ENCODE measurements around the gene HIGD2A. TPM values are rescaled to one million over a fixed set of nuclear protein-coding genes. Genes with fewer than 3 reads are reported as not detected.

Gene HIGD2A
- total and polyA plus RNA-seq, 3 experiments from 2014 or later, result 98.3 to 221 (median 101) TPM

GRCh38 chr5:176427971-176428370 is 39.4 kb downstream of the HIGD2A start:
- no peak for DNase-seq
- H3K27ac Mint-ChIP-seq, result no peak overlapping the region
- Histone ChIP-seq H3K27ac (ENCODE audit: low read depth, low read length) (no peak overlapping the region), H3K4me3 (ENCODE audit: low read length) (no peak overlapping the region), H3K9me3 (ENCODE audit: low read length) (no peaks in the 10 kb centered on the region), H3K36me3 (ENCODE audit: insufficient read depth, low read length) (no peaks in the 10 kb centered on the region), H3K27me3 (ENCODE audit: insufficient read depth, low read length, poor library complexity, severe bottlenecking) (no peaks in the 10 kb centered on the region), H3K4me1 (ENCODE audit: insufficient read depth, low read length) (no peaks in the 10 kb centered on the region)
- peaks cover 5 to 10% of the 10 kb centered on the region in 2 donors for H3K27me3 Mint-ChIP-seq
- peaks cover 0 to 6% (median 0%) of the 10 kb centered on the region in 3 donors for H3K36me3 Mint-ChIP-seq
- CTCF ChIA-PET, result interaction anchor here (1.5 kb wide), 1 partner anchor 20 kb away, joined by 3 read pairs; no protein-coding TSS in a partner anchor
- H3K4me1 Mint-ChIP-seq, result peaks cover 0 to 9% (median 6%) of the 10 kb centered on the region in 3 donors
- H3K4me3 Mint-ChIP-seq, result no peak overlapping the region
- POLR2A ChIA-PET, result no interaction called here
- no peaks in the 10 kb centered on the region for H3K9me3 Mint-ChIP-seq

- CTCF ChIA-PET, result interaction anchor here (0.7 to 0.8 kb wide), 3 partner anchors 18 to 144 kb away, joined by 4 read pairs; partner anchors contain the start of gene FAF2
- H3K4me1 Mint-ChIP-seq, result peaks cover 0 to 9% (median 6%) of the 10 kb centered on the region in 3 donors
- POLR2A ChIA-PET, result no interaction called here
Measured at GRCh38 chr5:176429972-176430371, 41.4 kb downstream of the HIGD2A start.

GRCh38 chr5:176432707-176433106 is 44.2 kb downstream of the HIGD2A start:
- H3K36me3 ChIP-seq (ENCODE audit: insufficient read depth, low read length), result no peaks in the 10 kb centered on the region
- POLR2A ChIA-PET, result no interaction called here

More at GRCh38 chr5:176429972-176430371, 41.4 kb downstream of the HIGD2A start:
- Histone ChIP-seq H3K36me3 (ENCODE audit: insufficient read depth, low read length) (no peaks in the 10 kb centered on the region), H3K4me1 (ENCODE audit: insufficient read depth, low read length) (no peaks in the 10 kb centered on the region), H3K9me3 (ENCODE audit: low read length) (no peaks in the 10 kb centered on the region), H3K27ac (ENCODE audit: low read depth, low read length) (no peak overlapping the region), H3K4me3 (ENCODE audit: low read length) (no peak overlapping the region), H3K27me3 (ENCODE audit: insufficient read depth, low read length, poor library complexity, severe bottlenecking) (no peaks in the 10 kb centered on the region)
- H3K27me3 Mint-ChIP-seq, result peaks cover 5 to 7% of the 10 kb centered on the region in 2 donors
- H3K36me3 Mint-ChIP-seq, result peaks cover 0 to 6% (median 0%) of the 10 kb centered on the region in 3 donors
- no peak for DNase-seq
- H3K4me3 Mint-ChIP-seq, result no peak overlapping the region
- H3K27ac Mint-ChIP-seq, result no peak overlapping the region
- no peaks in the 10 kb centered on the region for H3K9me3 Mint-ChIP-seq

GRCh38 chr5:176436656-176437055 is 48.1 kb downstream of the HIGD2A start:
- no peaks in the 10 kb centered on the region for H3K36me3 ChIP-seq (ENCODE audit: insufficient read depth, low read length)
- Mint-ChIP-seq H3K27ac (peak overlapping the region in 2 of 8 donors; percentile 1 to 6), H3K9me3 (no peaks in the 10 kb centered on the region), H3K4me3 (peak overlapping the region; percentile 42 to 77 (median 66)), H3K36me3 (no peaks in the 10 kb centered on the region), H3K27me3 (peaks cover 6 to 13% of the 10 kb centered on the region in 2 donors), H3K4me1 (peaks cover 7 to 12% (median 9%) of the 10 kb centered on the region in 3 donors)
- POLR2A ChIA-PET, result no interaction called here
- no peak overlapping the region for H3K4me3 ChIP-seq (ENCODE audit: low read length)
- H3K27ac ChIP-seq (ENCODE audit: low read depth, low read length), result no peak overlapping the region
- peaks cover 8% of the 10 kb centered on the region for H3K4me1 ChIP-seq (ENCODE audit: insufficient read depth, low read length)
- no peaks in the 10 kb centered on the region for H3K9me3 ChIP-seq (ENCODE audit: low read length)
- no peak for DNase-seq
- H3K27me3 ChIP-seq (ENCODE audit: insufficient read depth, low read length, poor library complexity, severe bottlenecking), result no peaks in the 10 kb centered on the region
- CTCF ChIA-PET, result no interaction called here

More at GRCh38 chr5:176432707-176433106, 44.2 kb downstream of the HIGD2A start:
- CTCF ChIA-PET, result interaction anchor here (1.7 to 1.9 kb wide), 3 partner anchors 15 to 111 kb away, joined by 4 to 7 read pairs (median 5); no protein-coding TSS in a partner anchor
- no peak overlapping the region for H3K4me3 Mint-ChIP-seq
- Histone ChIP-seq H3K4me3 (ENCODE audit: low read length) (no peak overlapping the region), H3K9me3 (ENCODE audit: low read length) (no peaks in the 10 kb centered on the region), H3K27me3 (ENCODE audit: insufficient read depth, low read length, poor library complexity, severe bottlenecking) (no peaks in the 10 kb centered on the region), H3K27ac (ENCODE audit: low read depth, low read length) (no peak overlapping the region), H3K4me1 (ENCODE audit: insufficient read depth, low read length) (peaks cover 8% of the 10 kb centered on the region)
- peaks cover 5 to 6% of the 10 kb centered on the region in 2 donors for H3K27me3 Mint-ChIP-seq
- no peak overlapping the region for H3K27ac Mint-ChIP-seq
- no peaks in the 10 kb centered on the region for H3K9me3 Mint-ChIP-seq
- H3K4me1 Mint-ChIP-seq, result peaks cover 12 to 18% (median 13%) of the 10 kb centered on the region in 3 donors
- DNase-seq, result no peak
- no peaks in the 10 kb centered on the region for H3K36me3 Mint-ChIP-seq

DNA sequence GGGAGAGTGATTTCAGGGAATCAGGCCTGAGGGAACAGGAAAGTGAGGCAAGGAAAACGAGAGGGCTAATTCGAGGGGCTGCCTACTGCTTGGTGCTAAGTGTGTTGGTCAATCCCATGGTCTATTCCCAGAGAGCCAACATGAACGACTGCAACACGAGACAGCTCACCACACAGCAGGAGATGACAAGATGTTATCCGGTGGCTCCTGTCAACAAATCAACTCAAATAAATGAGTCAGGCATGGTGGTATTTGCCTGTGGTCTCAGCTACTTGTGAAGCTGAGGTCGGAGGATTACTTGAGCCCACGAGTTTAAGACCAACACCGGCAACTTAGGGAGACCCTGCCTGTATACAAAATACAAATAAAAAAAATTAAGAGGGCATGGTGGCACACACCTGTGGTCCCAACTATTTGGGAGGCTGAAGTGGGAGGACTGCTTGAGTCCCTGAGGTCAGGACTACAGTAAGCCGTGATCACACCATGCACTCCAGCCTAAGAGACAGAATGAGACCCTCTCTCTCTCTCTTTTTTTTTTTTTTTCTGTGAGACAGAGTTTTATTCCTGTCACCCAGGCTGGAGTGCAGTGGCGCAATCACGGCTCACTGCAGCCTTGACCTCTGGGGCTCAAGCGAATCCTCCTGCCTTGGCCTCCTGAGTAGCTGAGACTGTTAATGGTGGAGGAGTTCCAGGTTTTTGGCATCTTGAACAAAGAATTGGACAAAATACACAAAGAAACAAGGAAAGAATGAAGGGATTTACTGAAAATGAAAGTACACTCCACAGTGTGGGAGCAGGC is 50.6 kb downstream of the HIGD2A start:
- ChIA-PET CTCF (interaction anchor here (1.4 kb wide), 1 partner anchor 9 kb away, joined by 5 read pairs; no protein-coding TSS in a partner anchor), POLR2A (no interaction called here)
- no peak overlapping the region for H3K27ac Mint-ChIP-seq
- H3K36me3 Mint-ChIP-seq, result no peaks in the 10 kb centered on the region
- Histone ChIP-seq H3K4me3 (ENCODE audit: low read length) (no peak overlapping the region), H3K4me1 (ENCODE audit: insufficient read depth, low read length) (peaks cover 8% of the 10 kb centered on the region), H3K36me3 (ENCODE audit: insufficient read depth, low read length) (no peaks in the 10 kb centered on the region), H3K27me3 (ENCODE audit: insufficient read depth, low read length, poor library complexity, severe bottlenecking) (no peaks in the 10 kb centered on the region), H3K27ac (ENCODE audit: low read depth, low read length) (no peak overlapping the region), H3K9me3 (ENCODE audit: low read length) (no peaks in the 10 kb centered on the region)
- H3K9me3 Mint-ChIP-seq, result no peaks in the 10 kb centered on the region
- H3K4me3 Mint-ChIP-seq, result no peak overlapping the region
- peaks cover 4 to 10% of the 10 kb centered on the region in 2 donors for H3K27me3 Mint-ChIP-seq
- H3K4me1 Mint-ChIP-seq, result peaks cover 7 to 12% (median 9%) of the 10 kb centered on the region in 3 donors
- no peak for DNase-seq

Other genes starting within 250 kb of the HIGD2A start
- 10 to 100 TPM; 20.5 to 21.1 TPM for gene SIMC1, start 150.3 kb upstream of the HIGD2A start, total RNA-seq
- 12.0 TPM for gene SIMC1, start 150.3 kb upstream of the HIGD2A start, polyA plus RNA-seq
- 10 to 100 TPM; 35.6 to 37.0 TPM for gene KIAA1191, start 27.0 kb upstream of the HIGD2A start, total RNA-seq
- gene KIAA1191, start 27.0 kb upstream of the HIGD2A start, polyA plus RNA-seq, result 63.6 TPM
- gene ARL10, start 23.3 kb upstream of the HIGD2A start, total RNA-seq, result 10 to 100 TPM; 12.9 to 14.0 TPM
- 2.1 TPM for gene ARL10, start 23.3 kb upstream of the HIGD2A start, polyA plus RNA-seq
- gene NOP16, start 153 bp upstream of the HIGD2A start, total RNA-seq, result 100 to 1,000 TPM; 157 to 160 TPM
- 33.5 TPM for gene NOP16, start 153 bp upstream of the HIGD2A start, polyA plus RNA-seq
- gene CLTB, start 27.8 kb downstream of the HIGD2A start, total RNA-seq, result 10 to 100 TPM; 62.0 to 66.4 TPM
- gene CLTB, start 27.8 kb downstream of the HIGD2A start, polyA plus RNA-seq, result 96.3 TPM
- 10 to 100 TPM; 45.1 to 45.2 TPM for gene FAF2, start 59.6 kb downstream of the HIGD2A start, total RNA-seq
- gene FAF2, start 59.6 kb downstream of the HIGD2A start, polyA plus RNA-seq, result 13.5 TPM
- gene RNF44, start 148.7 kb downstream of the HIGD2A start, total RNA-seq, result 10 to 100 TPM; 54.6 to 56.8 TPM
- gene RNF44, start 148.7 kb downstream of the HIGD2A start, polyA plus RNA-seq, result 4.3 TPM
- 1 to 10 TPM in 1 of 2 experiments, under 1 TPM in 1; 0.49 to 1.1 TPM for gene CDHR2, start 160.6 kb downstream of the HIGD2A start, total RNA-seq
- not detected for gene CDHR2, start 160.6 kb downstream of the HIGD2A start, polyA plus RNA-seq
- gene GPRIN1, start 221.4 kb downstream of the HIGD2A start, total RNA-seq, result 1 to 10 TPM; 2.3 to 2.7 TPM
- gene GPRIN1, start 221.4 kb downstream of the HIGD2A start, polyA plus RNA-seq, result 0.43 TPM
- not detected for gene SNCB, start 241.8 kb downstream of the HIGD2A start, total RNA-seq
- gene SNCB, start 241.8 kb downstream of the HIGD2A start, polyA plus RNA-seq, result not detected
- gene EIF4E1B, start 241.9 kb downstream of the HIGD2A start, total RNA-seq, result not detected
- gene EIF4E1B, start 241.9 kb downstream of the HIGD2A start, polyA plus RNA-seq, result not detected